Activated B cell treated with CpG ODN at 0.5 μM for 24 hours (primary cell): ENCODE data around the gene GFRA1. TPM values are rescaled to one million over a fixed set of nuclear protein-coding genes. Genes with fewer than 3 reads are reported as not detected.

Experiments used
- ATAC-seq: fragments of 200-7000 bp; cut with Tn5 transposase; one replicate; pipeline ENCODE4 v1.10.0; 2021; ENCODE audit warnings: low read depth, mild to moderate bottlenecking, moderate library complexity
- CTCF ChIA-PET: fragments of 350-600 bp; sonication (Branson Sonifier 250); formaldehyde crosslinking; loops from one replicate; lab custom pipeline; 2021; ENCODE audit warnings: antibody characterized with exemption; lab: Charles Lee
- POLR2A ChIA-PET: fragments of 350-600 bp; sonication (Branson Sonifier 250); formaldehyde crosslinking; loops from one replicate; lab custom pipeline; 2021; ENCODE audit warnings: antibody characterized with exemption; lab: Charles Lee
- DNase-seq: peaks from one replicate; pipeline ENCODE4 v3.0.0; 2022
- H3K27ac Mint-ChIP-seq: one replicate; pipeline ENCODE4 v1.8.0; 2020; ENCODE audit warnings: mixed read lengths
- H3K27me3 Mint-ChIP-seq: one replicate; pipeline ENCODE4 v1.8.0; 2021; ENCODE audit warnings: mixed read lengths
- H3K36me3 Mint-ChIP-seq: one replicate; pipeline ENCODE4 v1.8.0; 2021; ENCODE audit warnings: low read depth, mixed read lengths
- H3K4me1 Mint-ChIP-seq: one replicate; pipeline ENCODE4 v1.8.0; 2021; ENCODE audit warnings: mixed read lengths
- H3K4me3 Mint-ChIP-seq: one replicate; pipeline ENCODE4 v1.8.0; 2020; ENCODE audit warnings: mild to moderate bottlenecking, mixed read lengths
- H3K9me3 Mint-ChIP-seq: one replicate; pipeline ENCODE4 v1.8.0; 2020; ENCODE audit warnings: mixed read lengths
- CTCF ChIP-seq: fragments of 200-600 bp; IDR thresholded peaks from one replicate; pipeline ENCODE4 v1.8.0; 2022; ENCODE audit warnings: antibody characterized with exemption, mild to moderate bottlenecking
- intact Hi-C: fragments of 100-400 bp; cut with micrococcal nuclease; formaldehyde crosslinking; loops from one replicate; pipeline ENCODE4 v1.15.1; 2024
- total RNA-seq: library from RNA; stranded (reverse); gene quantifications from 2 replicates; pipeline ENCODE4 v1.2.3, GENCODE V29; 2022

The GFRA1 gene
- total RNA-seq, 1 donor from 2014 or later = not detected

DNA sequence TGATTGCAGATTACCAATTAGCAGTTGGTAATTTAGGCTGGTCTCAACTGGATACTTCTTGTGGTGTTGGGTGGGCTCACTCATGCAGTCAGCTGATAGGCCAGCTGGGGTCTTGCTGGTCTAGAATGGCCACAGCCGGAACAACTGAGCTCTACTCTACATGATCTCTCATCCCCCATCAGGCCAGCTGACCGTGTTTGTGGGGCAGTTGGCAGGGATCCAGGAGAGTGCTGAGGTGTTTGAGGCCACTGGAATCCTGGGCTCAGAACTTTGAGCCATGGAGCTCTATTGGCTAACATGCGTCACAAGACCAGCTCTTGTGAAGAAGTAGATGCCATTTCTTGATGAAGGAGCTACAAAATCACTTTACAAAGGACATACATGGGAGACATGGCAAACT lies 242.4 kb downstream of the GFRA1 start:
- no peak for ATAC-seq
- POLR2A ChIA-PET = no interaction called here
- no peak for TF ChIP-seq CTCF
- no peaks in the 10 kb centered on the region for H3K36me3 Mint-ChIP-seq
- intact Hi-C loops = no loop called here
- no peak overlapping the region for H3K4me3 Mint-ChIP-seq
- peaks cover 10% of the 10 kb centered on the region for H3K9me3 Mint-ChIP-seq
- H3K27ac Mint-ChIP-seq = no peak overlapping the region
- H3K27me3 Mint-ChIP-seq = no peaks in the 10 kb centered on the region
- no peaks in the 10 kb centered on the region for H3K4me1 Mint-ChIP-seq
- CTCF ChIA-PET = no interaction called here
- no peak for DNase-seq

- DNase-seq = no peak
- no peak for TF ChIP-seq CTCF
- no peaks in the 10 kb centered on the region for H3K36me3 Mint-ChIP-seq
- ChIA-PET POLR2A (no interaction called here), CTCF (no interaction called here)
- H3K27ac Mint-ChIP-seq = no peak overlapping the region
- no peak overlapping the region for H3K4me3 Mint-ChIP-seq
- H3K9me3 Mint-ChIP-seq = peaks cover 10% of the 10 kb centered on the region
- H3K27me3 Mint-ChIP-seq = no peaks in the 10 kb centered on the region
- H3K4me1 Mint-ChIP-seq = no peaks in the 10 kb centered on the region
- intact Hi-C loops = no loop called here
- ATAC-seq = no peak
Observed at GRCh38 chr10:116029826-116030225, 243.2 kb downstream of the GFRA1 start.

GRCh38 chr10:116027355-116027754 lies 245.7 kb downstream of the GFRA1 start:
- CTCF ChIA-PET = no interaction called here
- no peak for DNase-seq
- Mint-ChIP-seq H3K36me3 (no peaks in the 10 kb centered on the region), H3K4me1 (no peaks in the 10 kb centered on the region), H3K27ac (no peak overlapping the region), H3K9me3 (peaks cover 2% of the 10 kb centered on the region), H3K27me3 (no peaks in the 10 kb centered on the region), H3K4me3 (no peak overlapping the region)
- intact Hi-C loops = no loop called here
- no peak for TF ChIP-seq CTCF
- no peak for ATAC-seq
- POLR2A ChIA-PET = no interaction called here

- ATAC-seq (no peak), DNase-seq (no peak)
- no peaks in the 10 kb centered on the region for H3K36me3 Mint-ChIP-seq
- no peak overlapping the region for H3K27ac Mint-ChIP-seq
- ChIA-PET CTCF (no interaction called here), POLR2A (no interaction called here)
- no peaks in the 10 kb centered on the region for H3K27me3 Mint-ChIP-seq
- no peaks in the 10 kb centered on the region for H3K4me1 Mint-ChIP-seq
- intact Hi-C loops = no loop called here
- no peak overlapping the region for H3K4me3 Mint-ChIP-seq
- peaks cover 2% of the 10 kb centered on the region for H3K9me3 Mint-ChIP-seq
- no peak for TF ChIP-seq CTCF
Observed at GRCh38 chr10:116026725-116027124, 246.3 kb downstream of the GFRA1 start.

DNA sequence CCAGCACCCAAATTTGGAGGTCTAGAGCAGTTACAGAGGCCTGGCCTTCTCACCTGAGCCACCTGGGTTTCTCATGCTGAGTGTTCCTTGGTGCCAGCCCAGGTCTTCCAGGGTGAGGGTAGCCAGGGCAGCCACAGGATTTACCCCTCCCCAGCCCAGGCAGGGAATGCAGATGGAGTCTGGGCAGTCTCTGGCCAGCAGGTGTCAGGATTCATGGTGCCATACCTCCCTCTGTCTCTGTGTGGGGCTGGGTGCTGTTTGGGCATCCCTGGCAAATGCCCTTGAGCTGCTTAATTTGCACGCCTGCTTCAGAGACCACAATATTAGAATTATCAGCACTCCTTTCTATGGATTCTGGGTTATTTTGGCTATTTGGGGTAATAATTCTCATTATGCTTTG lies 246.7 kb downstream of the GFRA1 start:
- H3K27ac Mint-ChIP-seq = no peak overlapping the region
- H3K9me3 Mint-ChIP-seq = peaks cover 6% of the 10 kb centered on the region
- DNase-seq (no peak), ATAC-seq (no peak)
- H3K4me3 Mint-ChIP-seq = no peak overlapping the region
- intact Hi-C loops = no loop called here
- ChIA-PET POLR2A (no interaction called here), CTCF (no interaction called here)
- no peaks in the 10 kb centered on the region for H3K4me1 Mint-ChIP-seq
- H3K27me3 Mint-ChIP-seq = no peaks in the 10 kb centered on the region
- H3K36me3 Mint-ChIP-seq = no peaks in the 10 kb centered on the region
- TF ChIP-seq CTCF = no peak
